ENCODE data around the gene ITPRIPL2.

Gene ITPRIPL2

GRCh38 chr16:19123535-19124178 lies 9.9 kb downstream of the ITPRIPL2 start:
- no peak for DNase-seq

- no peak for DNase-seq
Observed at GRCh38 chr16:19126300-19126699, 12.5 kb downstream of the ITPRIPL2 start.

- DNase-seq = no peak
Observed at GRCh38 chr16:19127205-19127604, 13.4 kb downstream of the ITPRIPL2 start.

- no peak for DNase-seq
Observed at GRCh38 chr16:19127674-19128131, 13.9 kb downstream of the ITPRIPL2 start.

GRCh38 chr16:19128454-19129200 lies 14.9 kb downstream of the ITPRIPL2 start:
- no peak for DNase-seq

GRCh38 chr16:19130385-19130784 lies 16.6 kb downstream of the ITPRIPL2 start:
- DNase-seq = no peak

GRCh38 chr16:19130852-19131824 lies 17.4 kb downstream of the ITPRIPL2 start:
- no peak for DNase-seq

GRCh38 chr16:19131825-19132218 lies 18.1 kb downstream of the ITPRIPL2 start:
- DNase-seq = no peak

- no peak for DNase-seq
Observed at GRCh38 chr16:19132255-19132654, 18.5 kb downstream of the ITPRIPL2 start.

GRCh38 chr16:19132898-19133297 lies 19.1 kb downstream of the ITPRIPL2 start:
- no peak for DNase-seq

GRCh38 chr16:19133600-19133999 lies 19.8 kb downstream of the ITPRIPL2 start:
- DNase-seq = no peak

- DNase-seq = no peak
Observed at GRCh38 chr16:19135201-19135842, 21.6 kb downstream of the ITPRIPL2 start.

- no peak for DNase-seq
Observed at GRCh38 chr16:19135896-19136438, 22.2 kb downstream of the ITPRIPL2 start.

GRCh38 chr16:19136549-19137196 lies 22.9 kb downstream of the ITPRIPL2 start:
- no peak for DNase-seq

- no peak for DNase-seq
Observed at GRCh38 chr16:19137201-19138128, 23.7 kb downstream of the ITPRIPL2 start.

GRCh38 chr16:19138601-19139000 lies 24.8 kb downstream of the ITPRIPL2 start:
- DNase-seq = no peak

GRCh38 chr16:19139436-19140091 lies 25.8 kb downstream of the ITPRIPL2 start:
- no peak for DNase-seq

GRCh38 chr16:19140396-19140795 lies 26.6 kb downstream of the ITPRIPL2 start:
- DNase-seq = no peak

GRCh38 chr16:19142939-19143598 lies 29.3 kb downstream of the ITPRIPL2 start:
- no peak for DNase-seq

- DNase-seq = no peak
Observed at GRCh38 chr16:19143599-19143956, 29.8 kb downstream of the ITPRIPL2 start.
